MCF 10A (cell line): ENCODE data around the gene MAP2K3. TPM values are rescaled to one million over a fixed set of nuclear protein-coding genes. Genes with fewer than 3 reads are reported as not detected.

Experiments
- BruUV-seq: library from RNA; stranded (reverse); fragments of 400-500 nt; replicated peaks from 2 replicates; lab custom pipeline; 2021; lab: Mats Ljungman, UMichigan
- CTCF ChIA-PET: fragments of 300-600 bp; sonication (Branson Sonifier 250); formaldehyde crosslinking; extraction: SDS; loops from one replicate; lab custom pipeline; 2021; ENCODE audit warnings: antibody characterized with exemption, inconsistent platforms; lab: Yijun Ruan, JAX
- POLR2A ChIA-PET: fragments of 300-600, 350-650 bp; sonication (Branson Sonifier 250); formaldehyde crosslinking; extraction: SDS; loops from one replicate; lab custom pipeline; 2020; ENCODE audit warnings: antibody characterized with exemption, inconsistent platforms; lab: Yijun Ruan, JAX
- DNase-seq: peaks from one replicate; pipeline ENCODE4 v3.0.0-alpha.2; 2018; ENCODE audit not compliant: unreplicated experiment
- H3K27ac Mint-ChIP-seq: one replicate; pipeline ENCODE4 v1.8.0; 2022; ENCODE audit warnings: mild to moderate bottlenecking, low read depth, mixed read lengths; ENCODE audit not compliant: unreplicated experiment
- H3K27me3 Mint-ChIP-seq: one replicate; pipeline ENCODE4 v1.8.0; 2022; ENCODE audit warnings: mixed read lengths; ENCODE audit not compliant: insufficient read depth, unreplicated experiment
- H3K36me3 Mint-ChIP-seq: one replicate; pipeline ENCODE4 v1.8.0; 2022; ENCODE audit warnings: mild to moderate bottlenecking, moderate library complexity, mixed read lengths; ENCODE audit not compliant: insufficient read depth, unreplicated experiment
- H3K4me1 Mint-ChIP-seq: one replicate; pipeline ENCODE4 v1.8.0; 2022; ENCODE audit warnings: mixed read lengths; ENCODE audit not compliant: insufficient read depth, unreplicated experiment
- H3K4me3 Mint-ChIP-seq: one replicate; pipeline ENCODE4 v1.8.0; 2022; ENCODE audit warnings: mild to moderate bottlenecking, moderate library complexity, mixed read lengths; ENCODE audit not compliant: unreplicated experiment
- H3K9me3 Mint-ChIP-seq: one replicate; pipeline ENCODE4 v1.8.0; 2022; ENCODE audit warnings: mixed read lengths; ENCODE audit not compliant: unreplicated experiment
- intact Hi-C: fragments of 100-400 bp; cut with micrococcal nuclease; formaldehyde crosslinking; loops from 2 replicates; pipeline ENCODE4 v1.14.1; 2022
- total RNA-seq: library from RNA; stranded (reverse); gene quantifications from 2 replicates; pipeline ENCODE4 v1.2.3, GENCODE V29; 2022
- TF ChIP-seq, protein P1 (sequence below): fragments of 200-600 bp; IDR thresholded peaks from one replicate; pipeline ENCODE4 v1.8.0; 2022; ENCODE audit warnings: antibody characterized with exemption, mild to moderate bottlenecking; ENCODE audit not compliant: unreplicated experiment

The MAP2K3 gene
- total RNA-seq, 1 experiment from 2014 or later = 45.2 TPM

DNA sequence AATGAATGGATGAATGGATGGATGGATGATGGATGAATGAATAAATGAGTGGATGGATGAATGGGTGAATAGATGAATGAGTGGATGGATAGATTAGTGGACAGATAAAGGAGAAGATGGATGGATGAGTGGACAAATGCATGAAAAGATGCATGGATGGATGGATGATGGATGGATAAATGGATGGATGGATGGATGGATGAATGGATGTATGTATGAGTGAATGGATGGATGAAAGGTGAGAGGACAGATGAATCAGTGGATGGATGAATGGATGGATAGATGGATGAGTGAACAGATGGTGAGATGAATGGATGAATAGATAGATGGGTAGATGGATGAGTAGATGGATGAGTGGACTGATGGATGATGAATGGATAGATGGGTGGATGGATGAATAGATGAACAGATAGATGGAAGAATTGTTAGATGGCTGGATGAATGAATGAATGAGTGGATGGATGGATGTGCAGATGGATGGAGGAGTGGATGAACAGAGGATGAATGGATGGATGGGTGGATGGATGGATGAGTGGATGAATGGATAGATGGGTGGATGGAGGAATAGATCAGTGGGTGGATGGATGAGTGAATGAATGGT lies 77.9 kb downstream of the MAP2K3 start:
- Mint-ChIP-seq H3K36me3 (peaks cover 6% of the 10 kb centered on the region), H3K4me3 (no peak overlapping the region), H3K27ac (no peak overlapping the region), H3K9me3 (no peaks in the 10 kb centered on the region), H3K27me3 (no peaks in the 10 kb centered on the region), H3K4me1 (peaks cover 5% of the 10 kb centered on the region)
- TF ChIP-seq, protein P1, sequence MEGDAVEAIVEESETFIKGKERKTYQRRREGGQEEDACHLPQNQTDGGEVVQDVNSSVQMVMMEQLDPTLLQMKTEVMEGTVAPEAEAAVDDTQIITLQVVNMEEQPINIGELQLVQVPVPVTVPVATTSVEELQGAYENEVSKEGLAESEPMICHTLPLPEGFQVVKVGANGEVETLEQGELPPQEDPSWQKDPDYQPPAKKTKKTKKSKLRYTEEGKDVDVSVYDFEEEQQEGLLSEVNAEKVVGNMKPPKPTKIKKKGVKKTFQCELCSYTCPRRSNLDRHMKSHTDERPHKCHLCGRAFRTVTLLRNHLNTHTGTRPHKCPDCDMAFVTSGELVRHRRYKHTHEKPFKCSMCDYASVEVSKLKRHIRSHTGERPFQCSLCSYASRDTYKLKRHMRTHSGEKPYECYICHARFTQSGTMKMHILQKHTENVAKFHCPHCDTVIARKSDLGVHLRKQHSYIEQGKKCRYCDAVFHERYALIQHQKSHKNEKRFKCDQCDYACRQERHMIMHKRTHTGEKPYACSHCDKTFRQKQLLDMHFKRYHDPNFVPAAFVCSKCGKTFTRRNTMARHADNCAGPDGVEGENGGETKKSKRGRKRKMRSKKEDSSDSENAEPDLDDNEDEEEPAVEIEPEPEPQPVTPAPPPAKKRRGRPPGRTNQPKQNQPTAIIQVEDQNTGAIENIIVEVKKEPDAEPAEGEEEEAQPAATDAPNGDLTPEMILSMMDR = no peak
- DNase-seq = no peak
- no TSS peak for BruUV-seq
- ChIA-PET CTCF (no interaction called here), POLR2A (no interaction called here)
- intact Hi-C loops = no loop called here

DNA sequence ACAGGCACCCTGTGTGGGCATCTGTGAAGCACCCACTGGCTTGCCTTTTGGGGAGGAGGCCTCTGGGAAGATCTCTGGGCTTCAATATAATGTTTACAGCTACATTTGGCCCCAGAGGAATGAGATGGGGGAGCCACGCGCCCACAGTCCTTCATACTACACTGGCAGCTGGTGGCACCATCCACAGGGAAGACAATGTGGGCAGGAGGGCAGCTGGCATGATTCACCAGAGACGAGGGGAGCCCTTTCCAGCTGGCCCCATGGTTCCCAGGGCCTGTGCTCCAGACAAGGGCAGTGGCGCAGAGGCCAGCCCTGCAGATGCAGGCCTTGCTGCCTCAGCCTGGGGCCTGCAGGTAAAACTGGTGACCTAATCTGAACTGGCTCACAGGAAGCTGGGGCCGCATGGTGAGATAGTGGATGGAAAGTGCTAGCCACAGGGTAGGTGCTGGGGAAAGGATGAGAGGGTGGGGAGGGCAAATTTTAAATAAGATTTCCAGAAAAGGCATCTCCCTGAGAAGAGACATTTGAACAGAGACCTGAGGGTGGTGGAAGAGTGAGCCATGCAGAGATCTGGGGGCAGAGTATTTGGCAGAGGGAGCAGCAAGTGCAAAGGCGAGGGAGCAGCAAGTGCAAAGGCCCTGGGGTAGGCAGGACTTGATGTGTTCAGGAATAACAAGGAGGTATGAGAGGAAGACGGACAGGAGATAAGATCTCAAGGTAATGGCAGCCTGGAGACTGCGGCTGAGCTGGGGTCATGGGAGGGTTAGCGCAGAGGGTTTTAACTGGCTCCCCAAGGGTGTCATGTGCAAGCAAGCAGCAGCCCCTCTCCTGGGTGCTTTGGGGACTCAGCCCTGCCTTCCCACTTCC lies 79.5 kb downstream of the MAP2K3 start:
- POLR2A ChIA-PET = no interaction called here

More for the DNA sequence above, 79.5 kb downstream of the MAP2K3 start:
- H3K27ac Mint-ChIP-seq = no peak overlapping the region
- no TSS peak for BruUV-seq
- DNase-seq = no peak
- no peaks in the 10 kb centered on the region for H3K9me3 Mint-ChIP-seq
- TF ChIP-seq, protein P1 = no peak
- H3K4me1 Mint-ChIP-seq = peaks cover 9% of the 10 kb centered on the region
- no peaks in the 10 kb centered on the region for H3K27me3 Mint-ChIP-seq
- intact Hi-C loops = no loop called here
- H3K36me3 Mint-ChIP-seq = peaks cover 6% of the 10 kb centered on the region
- CTCF ChIA-PET = interaction anchor here (1.4 kb wide), 1 partner anchor 148 kb away, joined by 3 read pairs; no protein-coding TSS in a partner anchor
- no peak overlapping the region for H3K4me3 Mint-ChIP-seq

Other genes starting within 250 kb of the MAP2K3 start
- 146 and 157 TPM in 2 replicates for gene USP22, start 241.7 kb upstream of the MAP2K3 start, total RNA-seq
- gene DHRS7B, start 157.7 kb upstream of the MAP2K3 start, total RNA-seq = 18.0 and 21.6 TPM in 2 replicates
- gene TMEM11, start 70.5 kb upstream of the MAP2K3 start, total RNA-seq = 27.8 and 33.5 TPM in 2 replicates
- gene NATD1, start 31.3 kb upstream of the MAP2K3 start, total RNA-seq = 2.3 and 2.5 TPM in 2 replicates
- 0.05 TPM in 1 of 2 replicates, not detected in the other for gene KCNJ12, start 91.6 kb downstream of the MAP2K3 start, total RNA-seq